ENCODE results near the gene ZNF560. TPM values are rescaled to one million over a fixed set of nuclear protein-coding genes. Genes with fewer than 3 reads are reported as not detected.

The ZNF560 gene
- total and polyA plus RNA-seq, 9 of the 15 experiments (the other 6 are each of a cell fraction or from before 2014, with no cell fraction given) = 0.04 to 0.18 (median 0.05) TPM; not detected in 3

DNA sequence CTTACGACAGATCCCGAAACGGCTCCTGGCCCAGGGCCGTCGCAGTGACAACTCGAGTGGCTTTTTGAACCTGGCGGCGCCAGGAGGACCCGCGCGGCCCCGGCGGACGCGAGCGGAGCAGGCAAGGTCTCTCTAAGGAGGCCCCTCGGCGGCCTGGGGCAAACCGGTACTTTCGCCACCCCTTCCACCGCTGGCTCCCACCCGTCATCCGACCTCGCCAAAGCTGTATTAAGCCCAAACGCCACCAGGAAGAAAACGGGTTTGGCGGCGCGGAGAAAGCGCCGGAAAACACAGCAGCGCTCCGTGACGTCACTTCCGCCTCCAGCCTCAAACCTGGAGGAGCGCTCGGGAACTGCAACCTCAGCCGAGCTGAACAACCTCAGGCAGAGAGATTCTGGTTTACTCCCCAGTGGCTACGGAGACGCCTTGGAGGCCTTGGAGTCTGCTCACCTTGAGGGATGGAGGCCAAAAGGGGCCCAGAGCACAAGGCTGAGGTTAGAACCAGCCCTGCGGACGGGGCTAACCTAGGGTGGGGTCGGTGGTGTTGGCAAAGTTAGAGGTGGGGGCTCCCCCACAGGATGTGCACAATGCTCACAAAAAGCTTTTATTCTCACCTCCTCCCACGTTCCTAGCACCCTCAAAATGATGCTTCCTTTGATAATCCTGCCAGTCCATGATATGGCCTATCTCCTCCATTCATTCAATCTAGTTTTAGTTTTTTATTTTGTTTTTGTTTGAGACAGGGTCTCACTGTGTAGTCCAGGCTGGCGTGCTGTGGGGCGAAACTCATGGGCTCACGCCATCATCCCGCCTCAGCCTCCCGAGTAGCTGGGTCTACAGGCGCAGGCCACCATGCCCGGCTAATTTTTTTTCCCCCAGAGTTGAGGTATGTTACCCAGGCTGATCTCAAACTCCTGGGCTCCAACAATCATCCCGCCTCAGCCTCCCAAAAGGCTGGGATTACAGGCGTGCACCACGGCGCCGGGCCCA is 62.8 kb downstream of the ZNF560 start, which contains the start of gene ZNF266 (continued):
- TF ChIP-seq ZBTB9 (CRISPR knock-in tag; IDR thresholded peaks at IDR 0.05) = no peak
- peak; percentile 31; the same call in 1 of the 2 replicates for TF ChIP-seq PKNOX1 (IDR thresholded peaks at IDR 0.05)
- TF ChIP-seq MGA (IDR thresholded peaks at IDR 0.05) = peak; percentile 57
- TF ChIP-seq MYC (IDR thresholded peaks at IDR 0.05; ENCODE audit: low read depth, low read length) = peak; percentile 40; the same call in 1 of the 2 replicates
- TF ChIP-seq MYC (CRISPR knock-in tag; IDR thresholded peaks at IDR 0.05; ENCODE audit: borderline replicate concordance, low read depth) = no peak
- TF ChIP-seq SNIP1 (IDR thresholded peaks at IDR 0.05; ENCODE audit: low read depth) = no peak
- TF ChIP-seq ATF1 (CRISPR knock-in tag; IDR thresholded peaks at IDR 0.05) = peak; percentile 80
- peak; percentile 99 for TF ChIP-seq ATF1 (tag; IDR thresholded peaks at IDR 0.05)
- no peak for TF ChIP-seq PTTG1 (tag; IDR thresholded peaks at IDR 0.05; ENCODE audit: low read depth)
- TF ChIP-seq THAP7 (CRISPR knock-in tag; IDR thresholded peaks at IDR 0.05) = no peak

Measured in K562 (cell line).